HEK293 (cell line): Measurements from ENCODE around the gene AKAP11.

ENCODE experiments used
- CTCF ChIA-PET: fragments of 350-600 bp; formaldehyde crosslinking; extraction: SDS; loops from one replicate; lab custom pipeline; 2021; ENCODE audit warnings: antibody characterized with exemption; lab: Yijun Ruan, JAX
- POLR2A ChIA-PET: fragments of 300-600 bp; formaldehyde crosslinking; extraction: SDS; loops from one replicate; lab custom pipeline; 2020; ENCODE audit warnings: antibody characterized with exemption, inconsistent platforms; lab: Yijun Ruan, JAX
- H3K27ac ChIP-seq: fragments of 200-500 bp; sonication (Bioruptor generic); 2 replicates; pipeline ENCODE4 v1.5.1; 2014; ENCODE audit warnings: low read depth, low read length, control low read depth, inconsistent platforms; ENCODE audit errors: extremely low read depth
- H3K36me3 ChIP-seq, 2 experiments: fragments of 200-500 bp in 1 of 2; sonication (Bioruptor generic) in 1 of 2; 1 replicate in 1 of 2; 2 replicates in 1 of 2; pipeline ENCODE4 v1.5.1; 2014 to 2017; ENCODE audit warnings: inconsistent platforms in 2 of 2, low read length in 2 of 2; ENCODE audit not compliant: control insufficient read depth in 2 of 2, insufficient read depth in 1 of 2
- H3K4me1 ChIP-seq: fragments of 200-500 bp; sonication (Bioruptor generic); 2 replicates; pipeline ENCODE4 v1.5.1; 2014; ENCODE audit warnings: mild to moderate bottlenecking, low read length, inconsistent platforms; ENCODE audit not compliant: control insufficient read depth, insufficient read depth
- H3K4me3 ChIP-seq: 2 replicates; pipeline ENCODE4 v1.5.1; 2011; ENCODE audit warnings: low read depth, mild to moderate bottlenecking, control low read depth, low read length, moderate library complexity
- H3K9me3 ChIP-seq: fragments of 200-500 bp; sonication (Bioruptor generic); 2 replicates; pipeline ENCODE4 v1.5.1; 2014; ENCODE audit warnings: low read depth, low read length, inconsistent platforms; ENCODE audit not compliant: control insufficient read depth, insufficient read depth
- BCL11A ChIP-seq: fragments of 450-650 bp; formaldehyde crosslinking; IDR thresholded peaks from 2 replicates; pipeline ENCODE4 v1.5.1; 2016; ENCODE audit warnings: low read depth, missing biosample characterization, missing genetic modification characterization
- ELK4 ChIP-seq: IDR thresholded peaks from 2 replicates; pipeline ENCODE4 v1.6.1; 2011; ENCODE audit warnings: mild to moderate bottlenecking, low read depth, low read length, borderline replicate concordance
- IKZF3 ChIP-seq: fragments of 450-650 bp; IDR thresholded peaks from 2 replicates; pipeline ENCODE4 v1.5.0; 2018; ENCODE audit warnings: missing biosample characterization, mild to moderate bottlenecking, missing genetic modification characterization, moderate library complexity
- KLF16 ChIP-seq: fragments of 450-650 bp; formaldehyde crosslinking; IDR thresholded peaks from 2 replicates; pipeline ENCODE4 v1.5.1; 2017; ENCODE audit warnings: missing biosample characterization, missing genetic modification characterization
- MZF1 ChIP-seq: fragments of 450-650 bp; formaldehyde crosslinking; IDR thresholded peaks from 2 replicates; pipeline ENCODE4 v1.5.1; 2017; ENCODE audit warnings: missing biosample characterization, missing genetic modification characterization, borderline replicate concordance
- SALL2 ChIP-seq: fragments of 450-650 bp; formaldehyde crosslinking; IDR thresholded peaks from 2 replicates; pipeline ENCODE4 v1.5.0; 2017; ENCODE audit warnings: missing biosample characterization, mild to moderate bottlenecking, missing genetic modification characterization, borderline replicate concordance
- TRIM28 ChIP-seq: IDR thresholded peaks from 2 replicates; pipeline ENCODE4 v1.6.1; 2011; ENCODE audit warnings: low read length, control low read depth, borderline replicate concordance
- ZFP41 ChIP-seq: fragments of 450-650 bp; formaldehyde crosslinking; IDR thresholded peaks from 2 replicates; pipeline ENCODE4 v1.5.1; 2016; ENCODE audit warnings: missing biosample characterization, missing genetic modification characterization, borderline replicate concordance
- ZNF18 ChIP-seq: fragments of 450-650 bp; formaldehyde crosslinking; IDR thresholded peaks from 2 replicates; pipeline ENCODE4 v1.5.1; 2016; ENCODE audit warnings: missing biosample characterization, missing genetic modification characterization
- ZNF221 ChIP-seq: fragments of 450-650 bp; formaldehyde crosslinking; IDR thresholded peaks from 2 replicates; pipeline ENCODE4 v1.5.1; 2017; ENCODE audit warnings: missing biosample characterization, missing genetic modification characterization, borderline replicate concordance
- ZNF280C ChIP-seq: fragments of 450-650 bp; formaldehyde crosslinking; IDR thresholded peaks from 2 replicates; pipeline ENCODE4 v1.5.1; 2016; ENCODE audit warnings: missing biosample characterization, missing genetic modification characterization
- ZNF350 ChIP-seq: fragments of 450-650 bp; formaldehyde crosslinking; IDR thresholded peaks from 2 replicates; pipeline ENCODE4 v1.5.0; 2017; ENCODE audit warnings: missing biosample characterization, mild to moderate bottlenecking, missing genetic modification characterization
- ZNF404 ChIP-seq: fragments of 450-650 bp; formaldehyde crosslinking; IDR thresholded peaks from 2 replicates; pipeline ENCODE4 v1.5.1; 2017; ENCODE audit warnings: missing biosample characterization, missing genetic modification characterization
- ZNF555 ChIP-seq: fragments of 450-650 bp; formaldehyde crosslinking; conservative IDR thresholded peaks from 2 replicates; pipeline ENCODE4 v1.5.1; 2017; ENCODE audit warnings: missing biosample characterization, mild to moderate bottlenecking, missing genetic modification characterization, inconsistent platforms
- ZNF623 ChIP-seq: fragments of 450-650 bp; formaldehyde crosslinking; IDR thresholded peaks from 2 replicates; pipeline ENCODE4 v1.5.1; 2016; ENCODE audit warnings: missing biosample characterization, missing genetic modification characterization
- ZNF670 ChIP-seq: fragments of 450-650 bp; formaldehyde crosslinking; IDR thresholded peaks from 2 replicates; pipeline ENCODE4 v1.5.1; 2016; ENCODE audit warnings: missing biosample characterization, missing genetic modification characterization, low read depth
- ZNF692 ChIP-seq: fragments of 450-650 bp; formaldehyde crosslinking; IDR thresholded peaks from 2 replicates; pipeline ENCODE4 v1.5.1; 2016; ENCODE audit warnings: missing biosample characterization, missing genetic modification characterization
- ZNF843 ChIP-seq: fragments of 450-650 bp; formaldehyde crosslinking; IDR thresholded peaks from 2 replicates; pipeline ENCODE4 v1.5.1; 2016; ENCODE audit warnings: missing biosample characterization, missing genetic modification characterization
- ZSCAN16 ChIP-seq: fragments of 450-650 bp; formaldehyde crosslinking; IDR thresholded peaks from 2 replicates; pipeline ENCODE4 v1.5.1; 2016; ENCODE audit warnings: missing biosample characterization, missing genetic modification characterization
- ZSCAN30 ChIP-seq: fragments of 450-650 bp; IDR thresholded peaks from 2 replicates; pipeline ENCODE4 v1.5.1; 2018; ENCODE audit warnings: missing biosample characterization, mild to moderate bottlenecking, missing genetic modification characterization, moderate library complexity

Gene AKAP11

GRCh38 chr13:42255886-42256285 is 16.1 kb upstream of the AKAP11 start:
- POLR2A ChIA-PET, result interaction anchor here (0.5 kb wide), 1 partner anchor 1311 kb away, joined by 3 read pairs; no protein-coding TSS in a partner anchor
- no peak overlapping the region for H3K4me3 ChIP-seq
- H3K27ac ChIP-seq, result no peak overlapping the region
- no peaks in the 10 kb centered on the region for H3K4me1 ChIP-seq
- CTCF ChIA-PET, result no interaction called here
- no peak for TF ChIP-seq ZNF623 (tag by site-specific recombination)
- no peak for TF ChIP-seq KLF16
- no peak for TF ChIP-seq ZSCAN30 (tag by site-specific recombination)
- no peaks in the 10 kb centered on the region for H3K9me3 ChIP-seq
- no peaks in the 10 kb centered on the region for H3K36me3 ChIP-seq

GRCh38 chr13:42258747-42259146 is 13.2 kb upstream of the AKAP11 start:
- TF ChIP-seq TRIM28 (no peak), ZNF18 (no peak), ZNF280C (tag by site-specific recombination) (no peak), SALL2 (tag by site-specific recombination) (no peak), IKZF3 (tag by site-specific recombination) (no peak), ELK4 (no peak), ZNF404 (tag by site-specific recombination) (no peak), MZF1 (tag by site-specific recombination) (no peak), ZNF350 (tag by site-specific recombination) (no peak), ZSCAN16 (no peak), ZNF221 (tag by site-specific recombination) (no peak), ZNF670 (no peak), ZNF555 (tag by site-specific recombination) (no peak), ZFP41 (tag by site-specific recombination) (no peak), BCL11A (no peak), ZNF692 (tag by site-specific recombination) (no peak), ZNF843 (tag by site-specific recombination) (no peak)
- H3K4me3 ChIP-seq, result no peak overlapping the region
- H3K9me3 ChIP-seq, result no peaks in the 10 kb centered on the region
- ChIA-PET CTCF (no interaction called here), POLR2A (no interaction called here)
- H3K27ac ChIP-seq, result no peak overlapping the region
- no peaks in the 10 kb centered on the region for H3K36me3 ChIP-seq
- H3K4me1 ChIP-seq, result no peaks in the 10 kb centered on the region
